ENCODE measurements around the gene FREM1.

DNA sequence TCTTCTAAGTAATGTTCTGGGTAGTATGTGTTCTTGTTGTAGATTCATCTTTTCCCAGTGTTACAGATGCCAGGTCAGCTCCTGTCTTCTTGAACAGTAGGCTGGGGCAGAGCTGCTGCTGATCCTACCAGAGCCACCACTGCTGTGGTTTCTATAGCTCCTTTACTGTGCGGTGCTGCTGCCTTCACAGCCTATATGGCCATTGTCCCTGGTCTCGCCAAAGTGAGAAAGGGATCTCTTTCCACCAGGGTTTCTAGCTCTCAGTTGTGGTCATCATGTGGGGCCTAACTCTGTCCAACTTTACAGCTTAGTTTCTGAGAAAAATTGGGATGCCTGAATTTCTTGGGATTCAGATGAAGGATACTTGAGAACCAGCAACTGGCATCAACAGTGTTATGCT lies 116.8 kb downstream of the FREM1 start:
- TF ChIP-seq, protein P1, sequence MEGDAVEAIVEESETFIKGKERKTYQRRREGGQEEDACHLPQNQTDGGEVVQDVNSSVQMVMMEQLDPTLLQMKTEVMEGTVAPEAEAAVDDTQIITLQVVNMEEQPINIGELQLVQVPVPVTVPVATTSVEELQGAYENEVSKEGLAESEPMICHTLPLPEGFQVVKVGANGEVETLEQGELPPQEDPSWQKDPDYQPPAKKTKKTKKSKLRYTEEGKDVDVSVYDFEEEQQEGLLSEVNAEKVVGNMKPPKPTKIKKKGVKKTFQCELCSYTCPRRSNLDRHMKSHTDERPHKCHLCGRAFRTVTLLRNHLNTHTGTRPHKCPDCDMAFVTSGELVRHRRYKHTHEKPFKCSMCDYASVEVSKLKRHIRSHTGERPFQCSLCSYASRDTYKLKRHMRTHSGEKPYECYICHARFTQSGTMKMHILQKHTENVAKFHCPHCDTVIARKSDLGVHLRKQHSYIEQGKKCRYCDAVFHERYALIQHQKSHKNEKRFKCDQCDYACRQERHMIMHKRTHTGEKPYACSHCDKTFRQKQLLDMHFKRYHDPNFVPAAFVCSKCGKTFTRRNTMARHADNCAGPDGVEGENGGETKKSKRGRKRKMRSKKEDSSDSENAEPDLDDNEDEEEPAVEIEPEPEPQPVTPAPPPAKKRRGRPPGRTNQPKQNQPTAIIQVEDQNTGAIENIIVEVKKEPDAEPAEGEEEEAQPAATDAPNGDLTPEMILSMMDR (IDR thresholded peaks at IDR 0.05): no peak
- TF ChIP-seq POLR2A (IDR thresholded peaks at IDR 0.05) (no peak), EP300 (IDR thresholded peaks at IDR 0.05) (no peak)

Data from tibial nerve (tissue), 4 donors.